C4-2B (cell line): ENCODE data around the gene TASOR2.

ENCODE experiments used
- H3K27ac ChIP-seq: fragments of 450-650 bp; 2 replicates; pipeline ENCODE4 v1.5.1; 2017
- CTCF ChIP-seq: fragments of 450-650 bp; conservative IDR thresholded peaks from 2 replicates; pipeline ENCODE4 v1.5.1; 2017; ENCODE audit warnings: mild to moderate bottlenecking
- ZFX ChIP-seq: fragments of 450-650 bp; IDR thresholded peaks from 2 replicates; pipeline ENCODE4 v1.6.1; 2017

Gene TASOR2

GRCh38 chr10:5691786-5692185 lies 7.1 kb downstream of the TASOR2 start:
- no peak for TF ChIP-seq ZFX
- no peak for TF ChIP-seq CTCF
- no peak overlapping the region for H3K27ac ChIP-seq

GRCh38 chr10:5692461-5693358 lies 8.1 kb downstream of the TASOR2 start:
- TF ChIP-seq CTCF (no peak), ZFX (no peak)
- no peak overlapping the region for H3K27ac ChIP-seq

DNA sequence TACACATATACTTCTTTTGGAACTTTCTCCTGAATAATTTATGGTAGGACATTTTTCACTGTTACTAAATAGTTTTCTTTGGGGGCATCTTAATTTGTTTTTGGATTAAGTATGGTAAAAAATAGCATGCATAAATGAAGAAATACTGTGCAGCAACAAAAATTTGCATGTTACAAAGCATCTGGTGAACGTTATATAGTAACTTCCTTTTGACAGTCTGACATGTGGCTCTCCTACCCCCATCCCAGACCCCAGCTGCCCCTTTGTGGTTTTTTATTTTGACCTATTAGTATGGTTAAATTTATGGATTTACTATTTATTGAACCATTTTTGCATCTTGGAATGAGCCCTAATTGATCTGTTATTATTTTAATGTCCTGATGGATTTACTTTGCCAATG lies 9.9 kb downstream of the TASOR2 start:
- H3K27ac ChIP-seq = no peak overlapping the region

DNA sequence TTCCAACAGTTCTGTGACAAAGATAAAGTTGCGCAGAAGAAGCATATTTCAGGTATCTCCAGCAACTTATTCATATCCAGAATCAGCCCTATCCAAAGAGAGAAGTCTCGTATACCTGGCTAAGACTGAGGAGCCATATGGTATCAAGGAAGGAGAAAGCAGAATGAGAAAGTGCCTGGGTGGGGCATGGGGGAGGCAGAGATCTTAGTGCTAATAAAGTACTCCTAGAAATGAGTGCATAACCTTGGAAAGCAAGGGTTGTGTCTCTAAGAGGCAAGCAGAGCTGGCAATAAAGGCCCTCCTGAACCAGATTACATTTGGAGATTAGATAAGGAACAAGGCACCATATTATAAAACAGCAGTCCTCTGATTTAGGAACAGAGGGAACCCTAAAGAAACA lies 12.7 kb downstream of the TASOR2 start:
- TF ChIP-seq CTCF (no peak), ZFX (no peak)

More for the DNA sequence above, 9.9 kb downstream of the TASOR2 start:
- TF ChIP-seq CTCF (no peak), ZFX (no peak)

GRCh38 chr10:5698062-5698461 lies 13.4 kb downstream of the TASOR2 start:
- no peak for TF ChIP-seq ZFX
- no peak for TF ChIP-seq CTCF

More for the DNA sequence above, 12.7 kb downstream of the TASOR2 start:
- H3K27ac ChIP-seq = no peak overlapping the region

GRCh38 chr10:5708356-5708755 lies 23.7 kb downstream of the TASOR2 start:
- H3K27ac ChIP-seq = no peak overlapping the region
- no peak for TF ChIP-seq ZFX
- TF ChIP-seq CTCF = no peak

More at GRCh38 chr10:5698062-5698461, 13.4 kb downstream of the TASOR2 start:
- no peak overlapping the region for H3K27ac ChIP-seq

- H3K27ac ChIP-seq = no peak overlapping the region
- TF ChIP-seq ZFX (no peak), CTCF (no peak)
These were observed 25.2 kb downstream of the TASOR2 start for GRCh38 chr10:5709865-5710264.
